ENCODE measurements around the gene TMCO4. TPM values are rescaled to one million over a fixed set of nuclear protein-coding genes. Genes with fewer than 3 reads are reported as not detected.

Gene TMCO4
- total RNA-seq, 1 experiment from 2014 or later, result 19.7 TPM

- TF ChIP-seq EZH2phosphoT487 (IDR thresholded peaks at IDR 0.05; ENCODE audit: borderline replicate concordance, low read length) (no peak), EZH2 (IDR thresholded peaks at IDR 0.05; ENCODE audit: low read length, unreplicated experiment) (no peak), CTCF (conservative IDR thresholded peaks at IDR 0.05; ENCODE audit: low read depth, low read length) (no peak)
- no peaks in the 10 kb centered on the region for H3K27me3 ChIP-seq (ENCODE audit: low read length)
- ChIA-PET POLR2A (ENCODE audit: unreplicated experiment) (no interaction called here), CTCF (no interaction called here)
- no peak for ATAC-seq
- no peak overlapping the region for H3K4me2 ChIP-seq (ENCODE audit: low read length)
- no peaks in the 10 kb centered on the region for H4K20me1 ChIP-seq (ENCODE audit: low read length)
- no peak overlapping the region for H3K27ac ChIP-seq (ENCODE audit: low read length)
- no peak overlapping the region for H3K9ac ChIP-seq (ENCODE audit: low read length)
- no peaks in the 10 kb centered on the region for H3K36me3 ChIP-seq (ENCODE audit: low read depth, low read length)
- no peak overlapping the region for H3K4me3 ChIP-seq (ENCODE audit: low read length)
- no peaks in the 10 kb centered on the region for H3K79me2 ChIP-seq (ENCODE audit: low read length)
- H3K9me3 ChIP-seq (ENCODE audit: low read length), result no peaks in the 10 kb centered on the region
- intact Hi-C loops (cut with micrococcal nuclease), result no loop called here
- H2AFZ ChIP-seq (ENCODE audit: low read length), result no peak overlapping the region
- BruUV-seq (replicated peaks), result no TSS peak
- H3F3A ChIP-seq (ENCODE audit: low read length, unreplicated experiment), result no peaks in the 10 kb centered on the region
- H3K4me1 ChIP-seq (ENCODE audit: insufficient read depth, low read length), result no peaks in the 10 kb centered on the region
- H3K9me2 ChIP-seq (replicated peaks; ENCODE audit: low read length), result no peaks in the 10 kb centered on the region
- no peak for DNase-seq
These were observed 14.5 kb upstream of the TMCO4 start for GRCh38 chr1:19814244-19814661.

GRCh38 chr1:19813643-19813960, 13.9 kb upstream of the TMCO4 start:
- Histone ChIP-seq H3K9me3 (ENCODE audit: low read length) (no peaks in the 10 kb centered on the region), H3K27ac (ENCODE audit: low read length) (no peak overlapping the region), H3K4me2 (ENCODE audit: low read length) (no peak overlapping the region), H3F3A (ENCODE audit: low read length, unreplicated experiment) (no peaks in the 10 kb centered on the region), H2AFZ (ENCODE audit: low read length) (no peak overlapping the region), H3K79me2 (ENCODE audit: low read length) (no peaks in the 10 kb centered on the region), H4K20me1 (ENCODE audit: low read length) (no peaks in the 10 kb centered on the region), H3K9ac (ENCODE audit: low read length) (no peak overlapping the region), H3K4me3 (ENCODE audit: low read length) (no peak overlapping the region), H3K9me2 (replicated peaks; ENCODE audit: low read length) (no peaks in the 10 kb centered on the region), H3K36me3 (ENCODE audit: low read depth, low read length) (no peaks in the 10 kb centered on the region), H3K4me1 (ENCODE audit: insufficient read depth, low read length) (no peaks in the 10 kb centered on the region), H3K27me3 (ENCODE audit: low read length) (no peaks in the 10 kb centered on the region)
- POLR2A ChIA-PET (ENCODE audit: unreplicated experiment), result no interaction called here
- intact Hi-C loops (cut with micrococcal nuclease), result no loop called here
- ATAC-seq (no peak), DNase-seq (no peak)
- no peak for TF ChIP-seq CTCF (conservative IDR thresholded peaks at IDR 0.05; ENCODE audit: low read depth, low read length)
- TF ChIP-seq EZH2phosphoT487 (IDR thresholded peaks at IDR 0.05; ENCODE audit: borderline replicate concordance, low read length), result no peak
- TF ChIP-seq EZH2 (IDR thresholded peaks at IDR 0.05; ENCODE audit: low read length, unreplicated experiment), result no peak
- CTCF ChIA-PET, result no interaction called here
- no TSS peak for BruUV-seq (replicated peaks)

- Histone ChIP-seq H3K9ac (ENCODE audit: low read length) (no peak overlapping the region), H3F3A (ENCODE audit: low read length, unreplicated experiment) (no peaks in the 10 kb centered on the region), H3K4me3 (ENCODE audit: low read length) (no peak overlapping the region), H4K20me1 (ENCODE audit: low read length) (no peaks in the 10 kb centered on the region), H3K27me3 (ENCODE audit: low read length) (no peaks in the 10 kb centered on the region), H3K27ac (ENCODE audit: low read length) (no peak overlapping the region), H3K9me2 (replicated peaks; ENCODE audit: low read length) (no peaks in the 10 kb centered on the region), H3K36me3 (ENCODE audit: low read depth, low read length) (no peaks in the 10 kb centered on the region), H3K4me2 (ENCODE audit: low read length) (no peak overlapping the region), H3K4me1 (ENCODE audit: insufficient read depth, low read length) (no peaks in the 10 kb centered on the region), H3K79me2 (ENCODE audit: low read length) (no peaks in the 10 kb centered on the region), H2AFZ (ENCODE audit: low read length) (no peak overlapping the region), H3K9me3 (ENCODE audit: low read length) (no peaks in the 10 kb centered on the region)
- CTCF ChIA-PET, result no interaction called here
- TF ChIP-seq EZH2phosphoT487 (IDR thresholded peaks at IDR 0.05; ENCODE audit: borderline replicate concordance, low read length) (no peak), EZH2 (IDR thresholded peaks at IDR 0.05; ENCODE audit: low read length, unreplicated experiment) (no peak), CTCF (conservative IDR thresholded peaks at IDR 0.05; ENCODE audit: low read depth, low read length) (no peak)
- intact Hi-C loops (cut with micrococcal nuclease), result no loop called here
- DNase-seq, result no peak
- no peak for ATAC-seq
- no TSS peak for BruUV-seq (replicated peaks)
- POLR2A ChIA-PET (ENCODE audit: unreplicated experiment), result no interaction called here
These were observed 13.3 kb upstream of the TMCO4 start for GRCh38 chr1:19812875-19813642.
